IMR-90 (cell line): ENCODE results near the gene VEPH1. TPM values are rescaled to one million over a fixed set of nuclear protein-coding genes. Genes with fewer than 3 reads are reported as not detected.

ENCODE experiments used
- ATAC-seq: fragments of 200-7000 bp; cut with Tn5 transposase; 2 replicates; pipeline ENCODE4 v1.9.1; 2020; ENCODE audit warnings: low read depth, mild to moderate bottlenecking, moderate library complexity
- BruUV-seq: library from RNA; stranded (reverse); fragments of 400-500 nt; replicated peaks from 2 replicates; lab custom pipeline; 2021; lab: Mats Ljungman, UMichigan
- CTCF ChIA-PET: fragments of 300-600 bp; formaldehyde crosslinking; extraction: SDS; loops from one replicate; lab custom pipeline; 2021; ENCODE audit warnings: antibody characterized with exemption; lab: Yijun Ruan, JAX
- POLR2A ChIA-PET: fragments of 300-600 bp; sonication (Branson Sonifier 250); formaldehyde crosslinking; loops from one replicate; lab custom pipeline; 2022; ENCODE audit warnings: antibody characterized with exemption; ENCODE audit not compliant: unreplicated experiment; lab: Charles Lee
- DNase-seq: peaks from one replicate; pipeline ENCODE4 v3.0.0; 2013
- H2AFZ ChIP-seq: replicated peaks from 2 replicates; pipeline ENCODE3; 2013; ENCODE audit warnings: low read length, mild to moderate bottlenecking; ENCODE audit not compliant: poor library complexity
- H2AK5ac ChIP-seq: 2 replicates; pipeline ENCODE4 v1.6.1; 2013; ENCODE audit warnings: low read depth, low read length, inconsistent platforms
- H2AK9ac ChIP-seq: replicated peaks from 2 replicates; pipeline ENCODE3; 2013; ENCODE audit warnings: mild to moderate bottlenecking, low read depth, low read length, moderate library complexity; ENCODE audit not compliant: poor library complexity
- H2BK120ac ChIP-seq: 2 replicates; pipeline ENCODE4 v1.6.1; 2013; ENCODE audit warnings: low read depth, low read length, inconsistent platforms
- H2BK15ac ChIP-seq: 3 replicates; pipeline ENCODE4 v1.6.1; 2013; ENCODE audit warnings: low read depth, low read length, inconsistent platforms
- H2BK20ac ChIP-seq: 2 replicates; pipeline ENCODE4 v1.6.1; 2013; ENCODE audit warnings: low read depth, mild to moderate bottlenecking, inconsistent platforms, low read length, moderate library complexity
- H2BK5ac ChIP-seq: 2 replicates; pipeline ENCODE4 v1.6.1; 2013; ENCODE audit warnings: mild to moderate bottlenecking, low read depth, low read length, inconsistent platforms; ENCODE audit not compliant: poor library complexity, severe bottlenecking
- H3K14ac ChIP-seq: replicated peaks from 2 replicates; pipeline ENCODE4 v1.6.1; 2013; ENCODE audit warnings: low read depth, low read length, inconsistent platforms
- H3K18ac ChIP-seq: 2 replicates; pipeline ENCODE4 v1.6.1; 2013; ENCODE audit warnings: low read depth, low read length, control low read depth
- H3K23ac ChIP-seq: 2 replicates; pipeline ENCODE4 v1.6.1; 2013; ENCODE audit warnings: low read depth, low read length, inconsistent platforms
- H3K27ac ChIP-seq: 2 replicates; pipeline ENCODE4 v1.5.1; 2013; ENCODE audit warnings: mild to moderate bottlenecking, control low read depth, low read length; ENCODE audit not compliant: insufficient read depth
- H3K27me3 ChIP-seq: 2 replicates; pipeline ENCODE4 v1.6.1; 2013; ENCODE audit warnings: low read length; ENCODE audit not compliant: control insufficient read depth, insufficient read depth
- H3K36me3 ChIP-seq: 2 replicates; pipeline ENCODE4 v1.6.1; 2013; ENCODE audit warnings: low read length, mixed read lengths; ENCODE audit not compliant: control insufficient read depth, insufficient read depth
- H3K4ac ChIP-seq: 2 replicates; pipeline ENCODE4 v1.6.1; 2013; ENCODE audit warnings: low read depth, low read length, inconsistent platforms
- H3K4me1 ChIP-seq: 2 replicates; pipeline ENCODE4 v1.6.1; 2013; ENCODE audit warnings: low read length, mixed read lengths; ENCODE audit not compliant: control insufficient read depth, insufficient read depth
- H3K4me2 ChIP-seq: 2 replicates; pipeline ENCODE4 v1.6.1; 2013; ENCODE audit warnings: low read depth, mild to moderate bottlenecking, control low read depth, low read length, moderate library complexity
- H3K4me3 ChIP-seq: 2 replicates; pipeline ENCODE4 v1.5.1; 2013; ENCODE audit warnings: low read depth, mild to moderate bottlenecking, control low read depth, low read length, moderate library complexity; ENCODE audit not compliant: insufficient read depth
- H3K56ac ChIP-seq: 2 replicates; pipeline ENCODE4 v1.6.1; 2013; ENCODE audit warnings: low read length, inconsistent platforms; ENCODE audit not compliant: insufficient read depth; ENCODE audit errors: extremely low read depth
- H3K79me1 ChIP-seq, 2 experiments: 2 replicates each; pipeline ENCODE4 v1.6.1; 2013; ENCODE audit warnings: low read length in 2 of 2, inconsistent platforms in 1 of 2, low read depth in 1 of 2
- H3K9ac ChIP-seq: 2 replicates; pipeline ENCODE4 v1.6.1; 2013; ENCODE audit warnings: low read depth, low read length, control low read depth
- H3K9me1 ChIP-seq: 2 replicates; pipeline ENCODE4 v1.6.1; 2013; ENCODE audit warnings: low read length, inconsistent platforms; ENCODE audit not compliant: insufficient read depth
- H3K9me3 ChIP-seq: 2 replicates; pipeline ENCODE4 v1.6.1; 2013; ENCODE audit warnings: low read length; ENCODE audit not compliant: control insufficient read depth, insufficient read depth
- H4K20me1 ChIP-seq: 2 replicates; pipeline ENCODE4 v1.6.1; 2013; ENCODE audit warnings: low read length, inconsistent platforms; ENCODE audit not compliant: insufficient read depth
- H4K5ac ChIP-seq: 2 replicates; pipeline ENCODE4 v1.6.1; 2013; ENCODE audit warnings: mild to moderate bottlenecking, low read depth, low read length, control low read depth
- H4K8ac ChIP-seq, 2 experiments: 2 replicates each; pipeline ENCODE4 v1.6.1; 2013; ENCODE audit warnings: low read depth in 2 of 2, low read length in 2 of 2, control low read depth in 1 of 2, inconsistent platforms in 1 of 2
- H4K91ac ChIP-seq: 2 replicates; pipeline ENCODE4 v1.6.1; 2013; ENCODE audit warnings: low read depth, low read length, inconsistent platforms; ENCODE audit not compliant: insufficient read depth
- BHLHE40 ChIP-seq: fragments of 150-350 bp; IDR thresholded peaks from 2 replicates; pipeline ENCODE4 v1.6.1; 2016; ENCODE audit warnings: mild to moderate bottlenecking, low read depth, low read length
- CEBPB ChIP-seq: IDR thresholded peaks from 2 replicates; pipeline ENCODE4 v1.6.1; 2012; ENCODE audit warnings: low read depth, low read length, improper control_type of control experiment
- CHD1 ChIP-seq: IDR thresholded peaks from 2 replicates; pipeline ENCODE4 v1.6.1; 2012; ENCODE audit warnings: low read depth, low read length, improper control_type of control experiment
- CTCF ChIP-seq: conservative IDR thresholded peaks from 2 replicates; pipeline ENCODE4 v1.5.1; 2012; ENCODE audit warnings: mild to moderate bottlenecking, low read depth, low read length, improper control_type of control experiment
- ELK1 ChIP-seq: fragments of 150-350 bp; IDR thresholded peaks from 2 replicates; pipeline ENCODE4 v1.6.1; 2016; ENCODE audit warnings: low read depth, mild to moderate bottlenecking, low read length, moderate library complexity, borderline replicate concordance
- FOS ChIP-seq: fragments of 150-350 bp; IDR thresholded peaks from 2 replicates; pipeline ENCODE4 v1.6.1; 2016; ENCODE audit warnings: low read depth, low read length
- MAFK ChIP-seq: IDR thresholded peaks from 2 replicates; pipeline ENCODE4 v1.6.1; 2012; ENCODE audit warnings: low read depth, low read length, improper control_type of control experiment
- MAZ ChIP-seq: IDR thresholded peaks from 2 replicates; pipeline ENCODE4 v1.6.1; 2012; ENCODE audit warnings: low read depth, mild to moderate bottlenecking, low read length, improper control_type of control experiment, moderate library complexity, borderline replicate concordance
- MXI1 ChIP-seq: IDR thresholded peaks from 2 replicates; pipeline ENCODE4 v1.6.1; 2012; ENCODE audit warnings: low read depth, mild to moderate bottlenecking, low read length, moderate library complexity, borderline replicate concordance
- NFE2L2 ChIP-seq: fragments of 150-350 bp; IDR thresholded peaks from 2 replicates; pipeline ENCODE4 v1.6.1; 2016; ENCODE audit warnings: low read depth, mild to moderate bottlenecking, low read length
- POLR2A ChIP-seq: IDR thresholded peaks from 2 replicates; pipeline ENCODE4 v1.6.1; 2012; ENCODE audit warnings: mild to moderate bottlenecking, low read depth, low read length
- RAD21 ChIP-seq: IDR thresholded peaks from 2 replicates; pipeline ENCODE4 v1.6.1; 2012; ENCODE audit warnings: low read length, improper control_type of control experiment
- RFX5 ChIP-seq: IDR thresholded peaks from 2 replicates; pipeline ENCODE4 v1.8.0; 2012; ENCODE audit warnings: low read depth, mild to moderate bottlenecking, low read length, moderate library complexity
- USF2 ChIP-seq: fragments of 150-350 bp; IDR thresholded peaks from 2 replicates; pipeline ENCODE4 v1.6.1; 2017; ENCODE audit warnings: mild to moderate bottlenecking, antibody characterized with exemption, low read length, low read depth
- WGBS, 2 experiments: methylation state at CpG; one replicate each; pipeline versions ENCODE4 v1.1.5 to v1.1.7; 2013; ENCODE audit warnings: missing lambda C conversion rate in 2 of 2; ENCODE audit not compliant: insufficient read length in 1 of 2; ENCODE audit errors: extremely low coverage in 2 of 2; 5-methylcytosine and 5-hydroxymethylcytosine counted together
- dilution Hi-C: fragments of 300-500 bp; cut with HindIII; formaldehyde crosslinking; loops from one replicate; pipeline ENCODE4 v1.14.3; 2018; ENCODE audit warnings: low sequenced_read_pairs; ENCODE audit not compliant: unreplicated experiment
- in situ Hi-C: fragments of 300-500 bp; cut with MboI; formaldehyde crosslinking; loops from 3 replicates; pipeline ENCODE4 v1.14.3; 2019; ENCODE audit warnings: low sequenced_read_pairs, inconsistent platforms, mixed read lengths
- intact Hi-C: fragments of 100-400 bp; cut with micrococcal nuclease; formaldehyde crosslinking; loops from 2 replicates; pipeline ENCODE4 v1.10.0; 2022
- polyA plus RNA-seq, 3 experiments: library from polyadenylated mRNA; depleted of rRNA; stranded (reverse); fragments of >200 nt; gene quantifications; 2 replicates each; pipeline ENCODE4 v1.2.3, GENCODE V29; 2012; ENCODE audit warnings: low replicate concordance in 1 of 3
- total RNA-seq: library from RNA; depleted of rRNA; stranded (reverse); fragments of >200 nt; gene quantifications from 2 replicates; pipeline ENCODE4 v1.2.3, GENCODE V29; 2012

The VEPH1 gene
- total and polyA plus RNA-seq, 2 of the 4 experiments (the other 2 are of a cell fraction): 30.5 to 130 TPM

GRCh38 chr3:157240408-157240807, 262.8 kb downstream of the VEPH1 start:
- H3K27me3 ChIP-seq: no peaks in the 10 kb centered on the region
- no peaks in the 10 kb centered on the region for H3K9me3 ChIP-seq
- H3K56ac ChIP-seq: no peak overlapping the region
- no peak overlapping the region for H4K5ac ChIP-seq
- POLR2A ChIA-PET: no interaction called here
- H3K18ac ChIP-seq: no peak overlapping the region
- H3K9ac ChIP-seq: no peak overlapping the region
- H3K9me1 ChIP-seq: peaks cover 3% of the 10 kb centered on the region; the same call in 1 of the 2 replicates
- H2AK9ac ChIP-seq: no peak overlapping the region
- H2BK20ac ChIP-seq: no peak overlapping the region
- WGBS, 2 experiments: no CpG with 5 or more reads among the region's 1 CpG
- intact Hi-C loops (no loop called here), in situ Hi-C loops (no loop called here), dilution Hi-C loops (no loop called here)
- no peak overlapping the region for H4K91ac ChIP-seq
- ATAC-seq: no peak
- no peaks in the 10 kb centered on the region for H3K36me3 ChIP-seq
- H3K4me2 ChIP-seq: no peak overlapping the region
- TF ChIP-seq MAFK: no peak
- TF ChIP-seq CTCF: no peak
- no peak for TF ChIP-seq POLR2A
- TF ChIP-seq USF2: no peak
- no peak for TF ChIP-seq MAZ
- no peak for TF ChIP-seq RFX5
- TF ChIP-seq FOS: no peak
- TF ChIP-seq MXI1: no peak
- TF ChIP-seq CHD1: no peak
- TF ChIP-seq ELK1: no peak
- no peak for TF ChIP-seq NFE2L2
- TF ChIP-seq BHLHE40: no peak
- TF ChIP-seq CEBPB: no peak
- no peak for TF ChIP-seq RAD21
- no peak overlapping the region for H2BK120ac ChIP-seq
- H4K20me1 ChIP-seq: no peaks in the 10 kb centered on the region
- H2BK5ac ChIP-seq: no peak overlapping the region
- no peak overlapping the region for H3K4ac ChIP-seq
- H3K23ac ChIP-seq: no peak overlapping the region
- CTCF ChIA-PET: no interaction called here
- no peak for DNase-seq
- H3K27ac ChIP-seq: no peak overlapping the region
- no peak overlapping the region for H2AFZ ChIP-seq
- no peak overlapping the region for H3K4me3 ChIP-seq
- peaks cover 2% of the 10 kb centered on the region; the same call in 1 of the 2 replicates for H3K4me1 ChIP-seq
- H2BK15ac ChIP-seq: no peak overlapping the region
- H2AK5ac ChIP-seq: no peak overlapping the region
- H3K14ac ChIP-seq: no peak overlapping the region
- no TSS peak for BruUV-seq
- H4K8ac ChIP-seq: no peak overlapping the region
- no peaks in the 10 kb centered on the region for H3K79me1 ChIP-seq
